ENCODE results near the gene ZIC4. TPM values are rescaled to one million over a fixed set of nuclear protein-coding genes. Genes with fewer than 3 reads are reported as not detected.
A peak's percentile ranks its signal among the peaks of the same experiment; 100 is the strongest.

ZIC4 gene
- total and polyA plus RNA-seq, 2 experiments from 2014 or later, result not detected

- TF ChIP-seq, protein P1, sequence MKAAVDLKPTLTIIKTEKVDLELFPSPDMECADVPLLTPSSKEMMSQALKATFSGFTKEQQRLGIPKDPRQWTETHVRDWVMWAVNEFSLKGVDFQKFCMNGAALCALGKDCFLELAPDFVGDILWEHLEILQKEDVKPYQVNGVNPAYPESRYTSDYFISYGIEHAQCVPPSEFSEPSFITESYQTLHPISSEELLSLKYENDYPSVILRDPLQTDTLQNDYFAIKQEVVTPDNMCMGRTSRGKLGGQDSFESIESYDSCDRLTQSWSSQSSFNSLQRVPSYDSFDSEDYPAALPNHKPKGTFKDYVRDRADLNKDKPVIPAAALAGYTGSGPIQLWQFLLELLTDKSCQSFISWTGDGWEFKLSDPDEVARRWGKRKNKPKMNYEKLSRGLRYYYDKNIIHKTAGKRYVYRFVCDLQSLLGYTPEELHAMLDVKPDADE (IDR thresholded peaks at IDR 0.05), result no peak
- TF ChIP-seq ZNF462 (CRISPR knock-in tag; IDR thresholded peaks at IDR 0.05), result no peak
Observed at GRCh38 chr3:147371771-147372340, 34.5 kb downstream of the ZIC4 start (continued).

GRCh38 chr3:147371140-147371539, 35.2 kb downstream of the ZIC4 start:
- Mint-ChIP-seq H3K27me3 (ENCODE audit: insufficient read depth, low read depth, poor library complexity) (peaks cover 92% of the 10 kb centered on the region), H3K4me3 (peak overlapping the region; percentile 29), H3K36me3 (ENCODE audit: low read depth) (no peaks in the 10 kb centered on the region), H3K9me3 (peaks cover 6% of the 10 kb centered on the region), H3K4me1 (peaks cover 58% of the 10 kb centered on the region), H3K27ac (no peak overlapping the region)
- Histone ChIP-seq H3K79me2 (replicated peaks; ENCODE audit: insufficient read depth) (no peaks in the 10 kb centered on the region), H4K20me1 (replicated peaks; ENCODE audit: insufficient read depth) (peaks cover 8% of the 10 kb centered on the region; the same call in 1 of the 2 replicates), H3K36me3 (ENCODE audit: insufficient read depth) (no peaks in the 10 kb centered on the region), H3K4me1 (ENCODE audit: insufficient read depth) (peaks cover 76% of the 10 kb centered on the region), H3K27ac (ENCODE audit: low read depth) (no peak overlapping the region), H3K27me3 (ENCODE audit: insufficient read depth) (peaks cover 99% of the 10 kb centered on the region), H3F3A (replicated peaks; ENCODE audit: low read depth) (peaks cover 32% of the 10 kb centered on the region), H3K4me2 (peak overlapping the region; percentile 62), H3K9me2 (ENCODE audit: insufficient read depth) (no peaks in the 10 kb centered on the region), H2AFZ (no peak overlapping the region), H3K4me3 (peak overlapping the region; percentile 40)
- TF ChIP-seq EZH2phosphoT487 (IDR thresholded peaks at IDR 0.05; ENCODE audit: unreplicated experiment) (no peak), NANOG (IDR thresholded peaks at IDR 0.05; ENCODE audit: borderline replicate concordance) (0 out of 2 replicates have a peak, but pooled peaks have one; percentile 27), ZNF331 (CRISPR knock-in tag; IDR thresholded peaks at IDR 0.05; ENCODE audit: low read depth) (no peak), STAT1 (IDR thresholded peaks at IDR 0.05; ENCODE audit: unreplicated experiment) (no peak), EZH2 (IDR thresholded peaks at IDR 0.05; ENCODE audit: low read depth, unreplicated experiment) (peak; percentile 76), JUNB (IDR thresholded peaks at IDR 0.05; ENCODE audit: unreplicated experiment) (no peak)
- TF ChIP-seq, protein P1 (IDR thresholded peaks at IDR 0.05), result no peak
- ATAC-seq (peak; percentile 13), DNase-seq (ENCODE audit: low spot score) (peak; percentile 83)

Measured in GM23338 (cell line).